HepG2 (cell line): ENCODE measurements around the gene PRSS53. TPM values are rescaled to one million over a fixed set of nuclear protein-coding genes. Genes with fewer than 3 reads are reported as not detected.

ENCODE experiments used
- ZNF232 ChIP-seq: sonication (generic); formaldehyde crosslinking; IDR thresholded peaks from 2 replicates; pipeline ENCODE4 v1.4.0; 2020; ENCODE audit warnings: missing genetic modification reagents, borderline replicate concordance
- polyA plus RNA-seq, 8 experiments: library from polyadenylated mRNA; depleted of rRNA in 3 of 8; stranded (reverse) in 7 of 8; unstranded in 1 of 8; fragments of >200 nt; fragmentation: Illumina TruSeq in 4 of 8; extraction: Trizol in 4 of 8; gene quantifications; 2 replicates each; pipeline versions ENCODE4 v1.2.1 to v1.2.3, GENCODE V29; 2011 to 2016; ENCODE audit warnings: low read depth in 4 of 8, missing spikeins in 1 of 8, mixed read lengths in 1 of 8; ENCODE audit not compliant: insufficient read depth in 1 of 8
- total RNA-seq, 5 experiments: library from RNA; depleted of rRNA; stranded (reverse); fragments of >200 nt; fragmentation: Illumina TruSeq; extraction: Trizol; gene quantifications; 2 replicates each; pipeline ENCODE4 v1.2.3, GENCODE V29; 2016; ENCODE audit warnings: low read depth in 1 of 5
- TF ChIP-seq, protein P1 (sequence below): sonication (generic); formaldehyde crosslinking; IDR thresholded peaks from 2 replicates; pipeline ENCODE4 v1.9.0; 2021; ENCODE audit warnings: mild to moderate bottlenecking, missing genetic modification reagents
- TF ChIP-seq, protein P2 (sequence below): IDR thresholded peaks from 2 replicates; pipeline ENCODE4 v1.6.1; 2018; ENCODE audit warnings: missing genetic modification reagents
- TF ChIP-seq, protein P3 (sequence below): sonication (generic); formaldehyde crosslinking; IDR thresholded peaks from 2 replicates; pipeline ENCODE4 v1.5.1; 2020; ENCODE audit warnings: mild to moderate bottlenecking, missing genetic modification reagents, moderate library complexity

The PRSS53 gene
- total and polyA plus RNA-seq, 2 of the 13 experiments (the other 11 are each of a cell fraction or from before 2014, with no cell fraction given): 2.2 to 7.4 TPM

DNA sequence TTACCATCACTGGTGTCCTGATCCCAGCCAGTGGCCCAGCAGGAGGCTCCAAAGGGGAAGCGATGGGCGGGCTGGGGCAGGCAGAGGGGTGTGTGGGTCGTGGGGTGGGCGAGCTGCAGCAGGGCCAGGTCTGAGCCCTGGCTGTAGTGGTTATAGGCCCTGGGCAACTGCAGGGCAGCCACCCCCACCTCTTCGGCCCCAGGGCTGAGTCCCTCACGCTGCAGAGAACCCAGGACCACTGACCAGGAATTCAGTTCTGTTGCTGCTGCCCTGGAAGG lies 2.2 kb downstream of the PRSS53 start (continued):
- TF ChIP-seq, protein P1, sequence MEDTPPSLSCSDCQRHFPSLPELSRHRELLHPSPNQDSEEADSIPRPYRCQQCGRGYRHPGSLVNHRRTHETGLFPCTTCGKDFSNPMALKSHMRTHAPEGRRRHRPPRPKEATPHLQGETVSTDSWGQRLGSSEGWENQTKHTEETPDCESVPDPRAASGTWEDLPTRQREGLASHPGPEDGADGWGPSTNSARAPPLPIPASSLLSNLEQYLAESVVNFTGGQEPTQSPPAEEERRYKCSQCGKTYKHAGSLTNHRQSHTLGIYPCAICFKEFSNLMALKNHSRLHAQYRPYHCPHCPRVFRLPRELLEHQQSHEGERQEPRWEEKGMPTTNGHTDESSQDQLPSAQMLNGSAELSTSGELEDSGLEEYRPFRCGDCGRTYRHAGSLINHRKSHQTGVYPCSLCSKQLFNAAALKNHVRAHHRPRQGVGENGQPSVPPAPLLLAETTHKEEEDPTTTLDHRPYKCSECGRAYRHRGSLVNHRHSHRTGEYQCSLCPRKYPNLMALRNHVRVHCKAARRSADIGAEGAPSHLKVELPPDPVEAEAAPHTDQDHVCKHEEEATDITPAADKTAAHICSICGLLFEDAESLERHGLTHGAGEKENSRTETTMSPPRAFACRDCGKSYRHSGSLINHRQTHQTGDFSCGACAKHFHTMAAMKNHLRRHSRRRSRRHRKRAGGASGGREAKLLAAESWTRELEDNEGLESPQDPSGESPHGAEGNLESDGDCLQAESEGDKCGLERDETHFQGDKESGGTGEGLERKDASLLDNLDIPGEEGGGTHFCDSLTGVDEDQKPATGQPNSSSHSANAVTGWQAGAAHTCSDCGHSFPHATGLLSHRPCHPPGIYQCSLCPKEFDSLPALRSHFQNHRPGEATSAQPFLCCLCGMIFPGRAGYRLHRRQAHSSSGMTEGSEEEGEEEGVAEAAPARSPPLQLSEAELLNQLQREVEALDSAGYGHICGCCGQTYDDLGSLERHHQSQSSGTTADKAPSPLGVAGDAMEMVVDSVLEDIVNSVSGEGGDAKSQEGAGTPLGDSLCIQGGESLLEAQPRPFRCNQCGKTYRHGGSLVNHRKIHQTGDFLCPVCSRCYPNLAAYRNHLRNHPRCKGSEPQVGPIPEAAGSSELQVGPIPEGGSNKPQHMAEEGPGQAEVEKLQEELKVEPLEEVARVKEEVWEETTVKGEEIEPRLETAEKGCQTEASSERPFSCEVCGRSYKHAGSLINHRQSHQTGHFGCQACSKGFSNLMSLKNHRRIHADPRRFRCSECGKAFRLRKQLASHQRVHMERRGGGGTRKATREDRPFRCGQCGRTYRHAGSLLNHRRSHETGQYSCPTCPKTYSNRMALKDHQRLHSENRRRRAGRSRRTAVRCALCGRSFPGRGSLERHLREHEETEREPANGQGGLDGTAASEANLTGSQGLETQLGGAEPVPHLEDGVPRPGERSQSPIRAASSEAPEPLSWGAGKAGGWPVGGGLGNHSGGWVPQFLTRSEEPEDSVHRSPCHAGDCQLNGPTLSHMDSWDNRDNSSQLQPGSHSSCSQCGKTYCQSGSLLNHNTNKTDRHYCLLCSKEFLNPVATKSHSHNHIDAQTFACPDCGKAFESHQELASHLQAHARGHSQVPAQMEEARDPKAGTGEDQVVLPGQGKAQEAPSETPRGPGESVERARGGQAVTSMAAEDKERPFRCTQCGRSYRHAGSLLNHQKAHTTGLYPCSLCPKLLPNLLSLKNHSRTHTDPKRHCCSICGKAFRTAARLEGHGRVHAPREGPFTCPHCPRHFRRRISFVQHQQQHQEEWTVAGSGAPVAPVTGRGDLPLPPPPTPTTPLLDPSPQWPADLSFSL (CRISPR knock-in tag): no peak
- TF ChIP-seq, protein P2, sequence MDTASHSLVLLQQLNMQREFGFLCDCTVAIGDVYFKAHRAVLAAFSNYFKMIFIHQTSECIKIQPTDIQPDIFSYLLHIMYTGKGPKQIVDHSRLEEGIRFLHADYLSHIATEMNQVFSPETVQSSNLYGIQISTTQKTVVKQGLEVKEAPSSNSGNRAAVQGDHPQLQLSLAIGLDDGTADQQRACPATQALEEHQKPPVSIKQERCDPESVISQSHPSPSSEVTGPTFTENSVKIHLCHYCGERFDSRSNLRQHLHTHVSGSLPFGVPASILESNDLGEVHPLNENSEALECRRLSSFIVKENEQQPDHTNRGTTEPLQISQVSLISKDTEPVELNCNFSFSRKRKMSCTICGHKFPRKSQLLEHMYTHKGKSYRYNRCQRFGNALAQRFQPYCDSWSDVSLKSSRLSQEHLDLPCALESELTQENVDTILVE (CRISPR knock-in tag): no peak
- TF ChIP-seq, protein P3, sequence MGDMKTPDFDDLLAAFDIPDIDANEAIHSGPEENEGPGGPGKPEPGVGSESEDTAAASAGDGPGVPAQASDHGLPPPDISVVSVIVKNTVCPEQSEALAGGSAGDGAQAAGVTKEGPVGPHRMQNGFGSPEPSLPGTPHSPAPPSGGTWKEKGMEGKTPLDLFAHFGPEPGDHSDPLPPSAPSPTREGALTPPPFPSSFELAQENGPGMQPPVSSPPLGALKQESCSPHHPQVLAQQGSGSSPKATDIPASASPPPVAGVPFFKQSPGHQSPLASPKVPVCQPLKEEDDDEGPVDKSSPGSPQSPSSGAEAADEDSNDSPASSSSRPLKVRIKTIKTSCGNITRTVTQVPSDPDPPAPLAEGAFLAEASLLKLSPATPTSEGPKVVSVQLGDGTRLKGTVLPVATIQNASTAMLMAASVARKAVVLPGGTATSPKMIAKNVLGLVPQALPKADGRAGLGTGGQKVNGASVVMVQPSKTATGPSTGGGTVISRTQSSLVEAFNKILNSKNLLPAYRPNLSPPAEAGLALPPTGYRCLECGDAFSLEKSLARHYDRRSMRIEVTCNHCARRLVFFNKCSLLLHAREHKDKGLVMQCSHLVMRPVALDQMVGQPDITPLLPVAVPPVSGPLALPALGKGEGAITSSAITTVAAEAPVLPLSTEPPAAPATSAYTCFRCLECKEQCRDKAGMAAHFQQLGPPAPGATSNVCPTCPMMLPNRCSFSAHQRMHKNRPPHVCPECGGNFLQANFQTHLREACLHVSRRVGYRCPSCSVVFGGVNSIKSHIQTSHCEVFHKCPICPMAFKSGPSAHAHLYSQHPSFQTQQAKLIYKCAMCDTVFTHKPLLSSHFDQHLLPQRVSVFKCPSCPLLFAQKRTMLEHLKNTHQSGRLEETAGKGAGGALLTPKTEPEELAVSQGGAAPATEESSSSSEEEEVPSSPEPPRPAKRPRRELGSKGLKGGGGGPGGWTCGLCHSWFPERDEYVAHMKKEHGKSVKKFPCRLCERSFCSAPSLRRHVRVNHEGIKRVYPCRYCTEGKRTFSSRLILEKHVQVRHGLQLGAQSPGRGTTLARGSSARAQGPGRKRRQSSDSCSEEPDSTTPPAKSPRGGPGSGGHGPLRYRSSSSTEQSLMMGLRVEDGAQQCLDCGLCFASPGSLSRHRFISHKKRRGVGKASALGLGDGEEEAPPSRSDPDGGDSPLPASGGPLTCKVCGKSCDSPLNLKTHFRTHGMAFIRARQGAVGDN (CRISPR knock-in tag): 0 out of 2 replicates have a peak, but pooled peaks have one; percentile 19
- no peak for TF ChIP-seq ZNF232
